ENCODE measurements around the gene CCDC9B.

- TF ChIP-seq POLR2AphosphoS5 (IDR thresholded peaks at IDR 0.05; ENCODE audit: low read depth, low read length) (no peak), CTCF (IDR thresholded peaks at IDR 0.05) (no peak), MAX (IDR thresholded peaks at IDR 0.05; ENCODE audit: low read depth) (no peak), FOXM1 (IDR thresholded peaks at IDR 0.05; ENCODE audit: low read depth) (no peak), USF2 (IDR thresholded peaks at IDR 0.05; ENCODE audit: borderline replicate concordance, low read depth, low read length) (no peak), ZBTB33 (IDR thresholded peaks at IDR 0.05; ENCODE audit: borderline replicate concordance, low read depth) (no peak), SMC3 (IDR thresholded peaks at IDR 0.05; ENCODE audit: low read depth, low read length) (no peak), REST (IDR thresholded peaks at IDR 0.05; ENCODE audit: low read depth, low read length) (no peak), RFX5 (IDR thresholded peaks at IDR 0.05; ENCODE audit: low read length) (no peak), USF1 (IDR thresholded peaks at IDR 0.05; ENCODE audit: borderline replicate concordance, low read depth) (no peak), CHD2 (IDR thresholded peaks at IDR 0.05; ENCODE audit: low read length, partially characterized antibody) (no peak), EP300 (IDR thresholded peaks at IDR 0.05; ENCODE audit: borderline replicate concordance in 1 of 2, low read depth in 1 of 2, low read length in 1 of 2) (no peak)
Observed at GRCh38 chr15:40295297-40295696, 45.4 kb downstream of the CCDC9B start.

All from SK-N-SH (cell line).